Neural progenitor cell (in vitro differentiated cells): ENCODE results near the gene FBLN1. TPM values are rescaled to one million over a fixed set of nuclear protein-coding genes. Genes with fewer than 3 reads are reported as not detected.
A peak's percentile ranks its signal among the peaks of the same experiment; 100 is the strongest.

ENCODE experiments used
- DNase-seq: peaks from one replicate; pipeline ENCODE4 v3.0.0-alpha.2; 2016; ENCODE audit warnings: low spot score
- H2AFZ ChIP-seq: fragments of 200-600 bp; sonication (generic); replicated peaks from 2 replicates; pipeline ENCODE4 v1.6.1; 2016; ENCODE audit warnings: antibody characterized with exemption
- H3F3A ChIP-seq: fragments of 200-600 bp; sonication (generic); 2 replicates; pipeline ENCODE4 v1.6.1; 2016; ENCODE audit warnings: antibody characterized with exemption, low read depth
- H3K27ac ChIP-seq: fragments of 200-600 bp; sonication (generic); 2 replicates; pipeline ENCODE4 v1.5.1; 2016; ENCODE audit warnings: mild to moderate bottlenecking
- H3K27me3 ChIP-seq: fragments of 200-600 bp; sonication (generic); 2 replicates; pipeline ENCODE4 v1.6.1; 2016; ENCODE audit warnings: mild to moderate bottlenecking, moderate library complexity
- H3K36me3 ChIP-seq: fragments of 200-600 bp; sonication (generic); 2 replicates; pipeline ENCODE4 v1.5.1; 2016
- H3K4me1 ChIP-seq: fragments of 200-600 bp; sonication (generic); 2 replicates; pipeline ENCODE4 v1.6.1; 2016; ENCODE audit warnings: mixed run types
- H3K4me2 ChIP-seq: fragments of 200-600 bp; sonication (generic); 2 replicates; pipeline ENCODE4 v1.6.1; 2016
- H3K4me3 ChIP-seq: fragments of 200-600 bp; sonication (generic); 2 replicates; pipeline ENCODE4 v1.5.1; 2016
- H3K79me2 ChIP-seq: fragments of 200-600 bp; sonication (generic); 2 replicates; pipeline ENCODE4 v1.6.1; 2016; ENCODE audit warnings: low read depth
- H3K9ac ChIP-seq: fragments of 200-600 bp; sonication (generic); 2 replicates; pipeline ENCODE4 v1.6.1; 2016
- H3K9me3 ChIP-seq: fragments of 200-600 bp; sonication (generic); 2 replicates; pipeline ENCODE4 v1.5.1; 2016; ENCODE audit warnings: low read depth
- H4K20me1 ChIP-seq: fragments of 200-600 bp; sonication (generic); 2 replicates; pipeline ENCODE4 v1.6.1; 2016; ENCODE audit warnings: low read depth
- H3K27ac Mint-ChIP-seq: 3 replicates; pipeline ENCODE4 v1.8.0; 2021; ENCODE audit warnings: mixed read lengths
- H3K27me3 Mint-ChIP-seq: 2 replicates; pipeline ENCODE4 v1.8.0; 2022; ENCODE audit warnings: low read depth, mild to moderate bottlenecking, inconsistent platforms, moderate library complexity, mixed read lengths; ENCODE audit not compliant: insufficient read depth
- H3K36me3 Mint-ChIP-seq: 3 replicates; pipeline ENCODE4 v1.8.0; 2021; ENCODE audit warnings: mixed read lengths
- H3K4me1 Mint-ChIP-seq: 3 replicates; pipeline ENCODE4 v1.8.0; 2021; ENCODE audit warnings: mixed read lengths
- H3K4me3 Mint-ChIP-seq: 3 replicates; pipeline ENCODE4 v1.8.0; 2021; ENCODE audit warnings: mild to moderate bottlenecking, moderate library complexity, mixed read lengths
- H3K9me3 Mint-ChIP-seq: 3 replicates; pipeline ENCODE4 v1.8.0; 2020; ENCODE audit warnings: mixed read lengths
- CTCF ChIP-seq: fragments of 200-600 bp; sonication (generic); IDR thresholded peaks from 2 replicates; pipeline ENCODE4 v1.5.1; 2017; ENCODE audit warnings: antibody characterized with exemption, mild to moderate bottlenecking
- EZH2 ChIP-seq: fragments of 200-600 bp; sonication (generic); IDR thresholded peaks from 2 replicates; pipeline ENCODE4 v1.6.1; 2017; ENCODE audit warnings: antibody characterized with exemption, mild to moderate bottlenecking, moderate library complexity
- EZH2phosphoT487 ChIP-seq: fragments of 200-600 bp; sonication (generic); IDR thresholded peaks from 2 replicates; pipeline ENCODE4 v1.6.1; 2017; ENCODE audit warnings: antibody characterized with exemption
- total RNA-seq: library from RNA; depleted of rRNA; stranded (reverse); fragments of >200 nt; gene quantifications from 2 replicates; pipeline ENCODE4 v1.2.3, GENCODE V29; 2015; ENCODE audit warnings: low replicate concordance

FBLN1 gene
- total RNA-seq, 1 donor from 2014 or later, result 84.3 TPM

DNA sequence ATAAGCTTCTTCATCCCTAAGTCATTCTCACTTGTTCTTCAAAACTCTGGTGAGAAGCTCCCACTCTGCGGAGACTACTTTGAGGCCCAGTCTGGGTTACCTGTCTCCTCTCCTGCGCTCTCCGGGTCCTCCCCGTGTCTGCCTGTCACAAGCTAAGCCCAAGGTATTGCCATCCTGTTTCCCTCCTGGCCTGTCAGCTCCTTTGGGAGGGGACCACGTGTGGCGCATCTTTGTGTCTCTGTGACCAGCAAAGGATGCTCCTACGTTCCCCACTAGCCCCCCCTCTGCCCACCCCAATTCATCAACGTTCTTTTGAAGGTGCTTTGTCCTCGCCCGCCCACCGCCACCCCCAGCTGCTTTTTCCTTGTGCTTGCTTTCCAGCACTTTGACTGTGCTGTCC is 31.8 kb upstream of the FBLN1 start:
- H3K27me3 ChIP-seq, result no peaks in the 10 kb centered on the region
- H3K9me3 Mint-ChIP-seq, result peaks cover 11% of the 10 kb centered on the region
- no peak for TF ChIP-seq EZH2phosphoT487
- TF ChIP-seq CTCF, result no peak
- TF ChIP-seq EZH2, result no peak

GRCh38 chr22:45472426-45472825 is 30.3 kb upstream of the FBLN1 start:
- H3K27me3 Mint-ChIP-seq, result peaks cover 22% of the 10 kb centered on the region
- peaks cover 41% of the 10 kb centered on the region for H3K4me1 Mint-ChIP-seq
- Histone ChIP-seq H3K4me1 (peaks cover 33% of the 10 kb centered on the region), H3K27me3 (no peaks in the 10 kb centered on the region), H4K20me1 (no peaks in the 10 kb centered on the region), H3K9ac (no peak overlapping the region), H3K9me3 (no peaks in the 10 kb centered on the region), H3K27ac (no peak overlapping the region), H3K4me3 (no peak overlapping the region), H3K79me2 (no peaks in the 10 kb centered on the region), H3K36me3 (no peaks in the 10 kb centered on the region), H3F3A (peaks cover 31% of the 10 kb centered on the region), H3K4me2 (no peak overlapping the region), H2AFZ (no peak overlapping the region)
- no peak overlapping the region for H3K4me3 Mint-ChIP-seq
- peaks cover 7% of the 10 kb centered on the region for H3K9me3 Mint-ChIP-seq
- DNase-seq, result no peak
- no peak overlapping the region for H3K27ac Mint-ChIP-seq
- TF ChIP-seq EZH2phosphoT487, result no peak
- TF ChIP-seq CTCF, result no peak
- no peak for TF ChIP-seq EZH2
- no peaks in the 10 kb centered on the region for H3K36me3 Mint-ChIP-seq

More for the DNA sequence above, 31.8 kb upstream of the FBLN1 start:
- Mint-ChIP-seq H3K4me3 (no peak overlapping the region), H3K27me3 (peaks cover 19% of the 10 kb centered on the region), H3K4me1 (peaks cover 37% of the 10 kb centered on the region), H3K27ac (peak overlapping the region; percentile 5), H3K36me3 (no peaks in the 10 kb centered on the region)
- no peaks in the 10 kb centered on the region for H4K20me1 ChIP-seq
- H3K27ac ChIP-seq, result no peak overlapping the region
- DNase-seq, result peak; percentile 18
- peaks cover 33% of the 10 kb centered on the region for H3K4me1 ChIP-seq
- no peaks in the 10 kb centered on the region for H3K79me2 ChIP-seq
- H3K4me3 ChIP-seq, result no peak overlapping the region
- H3K9ac ChIP-seq, result no peak overlapping the region
- no peak overlapping the region for H3K4me2 ChIP-seq
- H2AFZ ChIP-seq, result no peak overlapping the region
- peaks cover 31% of the 10 kb centered on the region for H3F3A ChIP-seq
- H3K9me3 ChIP-seq, result no peaks in the 10 kb centered on the region
- no peaks in the 10 kb centered on the region for H3K36me3 ChIP-seq

DNA sequence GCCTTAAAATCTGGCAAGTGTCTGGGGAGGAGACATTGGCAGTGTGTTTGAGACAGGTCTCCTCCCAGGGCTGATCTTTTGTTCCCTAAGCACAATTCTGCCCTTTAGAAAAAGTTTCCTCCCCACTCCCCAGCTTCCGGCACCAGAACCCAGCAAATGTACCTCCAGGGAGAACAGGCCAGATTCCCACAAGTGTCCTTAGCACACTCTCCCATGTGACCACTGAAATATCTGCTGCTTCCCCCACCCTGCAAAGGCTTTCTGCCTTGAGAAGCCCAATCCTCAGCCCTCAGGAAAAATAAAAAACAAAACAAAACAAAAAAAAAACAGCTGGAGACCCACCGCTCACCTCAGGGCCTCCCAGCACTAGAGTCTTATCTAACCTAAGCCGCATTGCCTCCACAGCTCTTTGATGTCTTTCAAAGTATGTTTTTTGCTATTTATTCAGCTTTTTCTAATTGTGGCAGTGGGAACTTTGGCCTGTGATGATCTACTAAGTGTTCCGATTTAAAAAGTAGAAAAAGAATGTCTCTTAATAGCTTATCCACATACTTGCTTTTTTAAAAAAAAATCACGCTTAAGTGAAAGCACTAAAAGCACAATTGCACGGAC is 29.0 kb upstream of the FBLN1 start:
- H3K4me1 ChIP-seq, result peaks cover 39% of the 10 kb centered on the region
- no peaks in the 10 kb centered on the region for H3K27me3 ChIP-seq
- DNase-seq, result peak; percentile 27
- H3K9me3 ChIP-seq, result no peaks in the 10 kb centered on the region
- peaks cover 36% of the 10 kb centered on the region for H3F3A ChIP-seq
- no peak overlapping the region for H3K9ac ChIP-seq
- H3K4me3 ChIP-seq, result no peak overlapping the region
- H3K9me3 Mint-ChIP-seq, result peaks cover 4% of the 10 kb centered on the region
- no peaks in the 10 kb centered on the region for H4K20me1 ChIP-seq
- no peak overlapping the region for H3K27ac ChIP-seq
- H3K27ac Mint-ChIP-seq, result peak overlapping the region; percentile 51
- H3K27me3 Mint-ChIP-seq, result peaks cover 22% of the 10 kb centered on the region
- no peaks in the 10 kb centered on the region for H3K36me3 Mint-ChIP-seq
- peaks cover 43% of the 10 kb centered on the region for H3K4me1 Mint-ChIP-seq
- H3K4me3 Mint-ChIP-seq, result peak overlapping the region; percentile 66
- H3K79me2 ChIP-seq, result no peaks in the 10 kb centered on the region
- peak overlapping the region; percentile 62 for H3K4me2 ChIP-seq
- no peaks in the 10 kb centered on the region for H3K36me3 ChIP-seq
- TF ChIP-seq CTCF (no peak), EZH2 (no peak), EZH2phosphoT487 (no peak)
- no peak overlapping the region for H2AFZ ChIP-seq
